HG03045 (cell line): ENCODE measurements around the gene TNFSF15.

Experiments
- ATAC-seq: cut with Tn5 transposase; IDR thresholded peaks from one replicate; pipeline ENCODE4 v1.9.1; 2021; ENCODE audit warnings: mild to moderate bottlenecking, moderate library complexity; ENCODE audit not compliant: unreplicated experiment

TNFSF15 gene

GRCh38 chr9:114790521-114790920 lies 15.3 kb downstream of the TNFSF15 start:
- no peak for ATAC-seq

DNA sequence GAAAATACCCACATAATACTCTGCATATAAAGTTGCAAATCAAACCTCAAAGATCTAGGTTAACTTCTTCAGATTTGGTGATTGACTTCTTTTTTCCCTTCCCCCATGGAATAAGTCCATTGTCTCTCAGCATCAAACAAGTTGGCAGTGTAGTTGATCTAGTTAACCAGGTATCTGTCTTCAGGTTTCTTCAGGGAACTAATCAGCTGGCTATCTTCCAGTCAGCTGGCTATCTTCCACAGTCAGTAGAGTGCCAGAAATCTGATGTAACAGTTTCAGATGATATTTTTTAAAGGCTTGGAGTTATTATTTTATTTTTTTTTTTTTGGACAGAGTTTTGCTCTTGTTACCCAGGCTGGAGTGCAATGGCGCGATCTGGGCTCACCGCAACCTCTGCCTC lies 16.8 kb downstream of the TNFSF15 start:
- ATAC-seq: no peak

GRCh38 chr9:114787781-114788498 lies 17.9 kb downstream of the TNFSF15 start:
- no peak for ATAC-seq

DNA sequence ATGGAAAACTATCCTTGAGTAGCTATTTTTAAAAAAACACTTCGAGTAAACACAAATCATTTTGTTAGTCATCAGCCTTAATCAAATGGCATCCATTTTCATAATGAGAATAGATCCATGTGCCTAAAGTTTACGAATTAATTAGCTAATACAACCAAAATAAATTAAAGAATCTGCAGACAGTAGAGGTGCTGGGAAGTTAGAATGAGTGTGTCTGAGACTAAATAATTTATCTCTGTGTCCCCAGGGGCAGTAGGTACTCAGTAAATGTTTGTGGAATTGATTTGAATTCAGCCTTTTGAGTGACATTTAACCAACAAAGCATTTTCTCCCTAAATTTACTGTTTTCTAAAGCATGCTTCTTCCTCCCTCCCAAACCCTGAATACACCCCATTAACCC lies 18.6 kb downstream of the TNFSF15 start:
- ATAC-seq: no peak

DNA sequence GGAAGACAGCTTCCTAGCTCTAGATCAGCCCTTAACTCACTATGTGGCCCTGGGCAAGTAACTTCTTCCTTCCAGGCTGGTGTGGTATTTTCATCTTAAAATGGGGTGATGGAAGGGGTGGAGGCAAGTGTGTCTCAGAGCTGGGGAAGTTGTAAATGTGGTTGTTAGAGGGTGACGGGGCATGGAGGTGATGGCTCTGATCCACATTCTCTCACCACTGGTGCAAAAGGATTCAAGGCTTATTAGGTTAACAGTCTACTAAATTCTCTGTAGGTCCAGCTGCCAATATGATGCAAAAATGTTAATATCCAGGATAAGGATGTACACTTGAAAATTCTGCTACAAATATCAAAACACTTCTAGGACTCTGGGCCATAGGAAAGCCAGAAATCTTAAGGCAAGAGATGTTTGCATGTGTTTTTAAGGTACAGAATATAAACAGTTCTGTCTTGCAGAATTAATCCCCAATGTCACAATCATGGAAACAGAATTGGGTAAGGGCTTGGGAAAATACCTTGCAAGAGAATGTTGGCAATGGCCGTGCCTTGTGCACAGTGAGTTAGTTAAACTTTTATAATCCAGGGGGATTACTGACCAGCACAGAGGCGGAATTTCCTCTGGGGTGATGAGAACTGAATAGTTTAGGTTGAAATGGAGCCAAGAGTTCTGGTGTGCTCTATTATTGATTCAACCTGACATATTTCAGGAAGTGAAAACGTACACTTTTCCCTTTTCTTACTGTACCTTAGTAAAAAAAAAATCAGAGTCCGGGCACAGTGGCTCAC lies 19.8 kb downstream of the TNFSF15 start:
- ATAC-seq: no peak

DNA sequence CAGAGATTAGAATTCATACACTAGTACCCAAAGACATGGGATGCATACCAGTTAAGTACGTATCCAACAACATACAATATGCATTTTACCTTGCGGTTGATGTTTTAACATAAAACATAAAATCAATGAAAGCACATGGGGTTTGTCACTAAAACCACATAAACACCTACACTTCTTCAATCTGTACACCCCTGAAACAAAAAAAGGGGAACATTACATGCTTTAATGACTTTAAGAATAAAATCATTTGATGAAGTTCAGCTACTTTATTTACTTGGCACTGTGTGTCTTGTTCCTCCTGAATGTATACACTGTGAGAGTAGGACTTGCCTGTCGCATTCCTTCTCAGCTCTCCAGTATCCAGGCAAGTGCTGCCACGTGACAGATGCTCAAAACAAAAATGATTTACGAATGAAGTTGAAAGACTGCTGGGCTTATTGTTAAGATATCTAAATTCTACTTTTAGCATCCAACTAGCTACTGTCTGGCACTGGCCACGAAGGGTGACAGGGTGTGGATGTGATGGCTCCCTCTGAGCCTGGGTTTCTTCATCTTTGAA lies 21.0 kb downstream of the TNFSF15 start:
- ATAC-seq: no peak

DNA sequence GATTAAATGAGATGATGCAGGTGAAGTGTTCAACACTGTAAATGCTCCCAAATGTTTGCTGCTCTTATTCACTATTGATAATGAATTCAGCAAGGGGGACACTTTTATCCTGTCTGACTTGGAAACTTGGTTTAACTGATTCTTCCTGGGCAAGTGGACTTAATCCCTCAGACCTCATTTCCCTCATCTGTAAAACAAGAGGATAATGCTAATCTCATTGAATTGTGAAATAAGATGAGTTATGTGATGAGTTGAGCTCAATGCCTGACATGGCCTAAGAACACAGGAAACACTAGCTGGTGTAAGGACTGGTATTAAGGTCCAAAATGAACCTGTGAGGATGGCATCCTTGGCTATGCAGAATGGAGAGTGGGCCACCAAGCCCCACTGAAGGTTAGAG lies 23.3 kb downstream of the TNFSF15 start:
- no peak for ATAC-seq

DNA sequence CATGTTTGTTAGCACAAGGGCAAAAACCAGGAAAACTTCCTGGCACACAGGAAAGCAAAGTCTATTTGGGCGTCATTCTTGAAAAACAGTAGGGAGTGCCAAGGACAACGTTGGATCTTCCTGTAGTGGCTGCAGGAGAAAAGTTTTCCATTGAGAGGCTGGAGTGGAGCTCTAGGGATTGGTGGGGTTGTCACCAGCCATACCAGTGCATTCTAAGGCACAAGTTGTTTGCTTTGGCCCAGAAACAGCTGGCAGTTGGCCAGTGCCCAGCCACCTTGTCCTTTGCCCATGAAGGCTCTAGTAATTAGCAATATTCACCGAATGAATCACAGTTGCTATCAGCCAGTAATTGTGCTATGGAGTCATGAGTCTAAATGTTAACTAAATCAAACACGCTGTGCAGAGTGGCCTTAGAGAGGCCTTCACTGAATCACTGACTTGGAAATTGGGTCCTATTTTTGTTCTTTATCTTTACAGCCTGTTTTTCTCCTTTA lies 26.4 kb downstream of the TNFSF15 start:
- ATAC-seq: no peak

DNA sequence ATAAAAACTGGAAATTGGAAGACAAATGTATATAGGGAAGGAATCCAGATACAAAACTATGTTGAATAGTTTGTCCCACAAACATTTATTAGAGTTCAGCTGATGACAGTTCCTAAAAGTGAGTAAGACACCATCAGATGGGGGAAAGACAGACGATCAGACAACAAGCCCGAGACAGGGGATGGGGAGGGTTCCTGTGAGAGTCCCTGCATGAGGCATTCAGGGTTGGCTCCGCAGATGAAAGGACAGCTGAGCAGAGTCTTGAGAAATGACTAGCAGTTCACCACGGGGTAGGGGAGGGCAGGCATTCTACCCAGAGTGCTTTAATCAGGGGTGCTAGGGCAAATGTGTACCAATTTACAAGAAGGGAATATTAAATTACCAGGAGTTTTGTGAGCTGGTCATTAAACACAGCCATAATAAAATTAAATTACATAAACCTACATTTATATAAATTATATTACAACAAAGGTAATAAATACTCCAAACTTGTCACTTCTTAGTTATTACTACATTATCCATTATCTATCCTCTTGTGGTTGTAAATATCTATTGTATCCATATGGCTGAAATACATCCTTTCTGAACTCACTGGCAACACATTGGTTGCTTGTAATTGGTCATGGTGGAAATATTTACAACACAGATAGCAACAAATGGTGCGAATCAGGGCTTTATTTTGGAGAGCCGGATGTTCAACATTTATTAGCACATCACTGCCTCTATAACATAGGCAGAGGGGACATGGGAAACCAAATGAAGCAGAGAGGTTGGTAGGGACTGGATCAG lies 27.8 kb downstream of the TNFSF15 start:
- no peak for ATAC-seq

- ATAC-seq: no peak
These were observed 29.0 kb downstream of the TNFSF15 start for GRCh38 chr9:114776683-114777399.

DNA sequence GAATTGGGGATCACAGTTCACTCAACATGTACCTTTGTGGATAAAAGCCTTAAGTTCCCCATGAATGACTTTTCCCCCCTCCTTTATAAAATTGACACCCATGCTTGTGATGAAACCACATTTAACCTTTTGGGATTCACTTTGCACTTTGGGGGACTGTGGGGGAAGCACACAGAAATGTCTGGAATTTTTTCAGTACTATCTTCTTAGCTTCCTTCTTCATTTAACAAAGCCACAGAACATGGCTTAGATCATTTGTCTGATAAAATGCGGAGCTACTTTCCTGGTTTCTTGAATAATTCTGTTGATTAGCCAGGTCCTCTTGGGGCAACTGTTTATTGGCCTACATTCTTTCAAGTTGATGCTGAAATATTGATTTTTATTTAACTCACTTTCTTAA lies 29.9 kb downstream of the TNFSF15 start:
- no peak for ATAC-seq

GRCh38 chr9:114775121-114775520 lies 30.7 kb downstream of the TNFSF15 start:
- ATAC-seq: no peak

- no peak for ATAC-seq
These were observed 31.3 kb downstream of the TNFSF15 start for GRCh38 chr9:114774524-114774923.

DNA sequence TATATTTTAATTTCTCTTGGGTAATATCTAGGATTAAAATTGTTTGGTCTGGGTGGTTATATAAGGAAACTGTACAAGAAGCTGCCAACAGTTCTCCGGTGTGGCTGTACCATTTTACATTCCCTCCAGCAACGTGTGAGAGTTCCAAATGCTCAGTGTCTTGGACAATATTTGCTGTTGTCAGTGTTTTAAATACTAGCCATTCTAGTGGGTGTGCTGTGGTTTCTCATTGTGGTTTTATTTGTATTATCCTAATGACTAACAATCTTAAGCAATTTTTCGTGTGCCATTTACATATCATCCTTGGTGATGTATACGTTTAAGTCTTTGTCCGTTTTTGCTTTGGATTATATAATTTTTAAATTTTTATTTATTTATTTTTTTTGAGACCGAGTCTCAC lies 34.0 kb downstream of the TNFSF15 start:
- no peak for ATAC-seq

- ATAC-seq: no peak
These were observed 34.8 kb downstream of the TNFSF15 start for GRCh38 chr9:114770991-114771390.

GRCh38 chr9:114769624-114770023 lies 36.2 kb downstream of the TNFSF15 start:
- no peak for ATAC-seq

DNA sequence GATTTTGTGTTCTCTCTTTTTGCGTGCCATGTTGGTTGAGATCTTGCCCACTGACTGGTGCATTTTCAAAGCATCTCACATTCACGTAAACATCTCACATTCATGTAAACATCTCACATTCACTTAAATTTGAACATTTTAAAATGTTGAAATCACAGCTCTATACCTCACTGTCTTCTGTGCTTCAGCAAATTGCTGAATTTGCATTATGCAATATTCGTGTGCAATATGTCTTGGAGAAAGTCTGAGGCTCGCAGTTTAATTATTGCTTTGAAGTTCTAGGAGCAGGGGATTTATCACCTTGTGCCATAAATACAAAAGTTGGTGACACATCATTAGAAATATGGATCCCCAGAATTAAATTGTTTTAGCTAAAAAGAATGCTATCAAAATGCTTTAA lies 42.6 kb downstream of the TNFSF15 start:
- ATAC-seq: no peak

DNA sequence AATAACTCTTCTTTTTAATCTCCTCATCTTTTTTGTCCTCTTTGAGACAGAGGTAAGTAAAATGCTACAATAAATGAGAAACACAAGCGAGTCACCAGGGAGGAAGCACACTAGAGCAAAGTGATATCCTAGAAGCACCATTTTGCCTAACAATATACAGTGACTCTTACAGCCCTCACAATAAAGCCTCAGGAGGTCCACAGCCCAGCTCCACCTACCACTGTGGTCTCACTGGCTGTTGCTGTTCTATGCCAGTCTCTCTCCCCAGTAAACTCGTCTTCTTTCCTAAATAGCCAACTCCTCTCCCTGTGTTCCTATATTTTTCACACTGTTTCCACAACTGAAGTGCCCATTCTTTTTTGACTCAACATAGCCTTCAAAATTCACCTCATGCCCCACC lies 44.3 kb downstream of the TNFSF15 start:
- no peak for ATAC-seq

DNA sequence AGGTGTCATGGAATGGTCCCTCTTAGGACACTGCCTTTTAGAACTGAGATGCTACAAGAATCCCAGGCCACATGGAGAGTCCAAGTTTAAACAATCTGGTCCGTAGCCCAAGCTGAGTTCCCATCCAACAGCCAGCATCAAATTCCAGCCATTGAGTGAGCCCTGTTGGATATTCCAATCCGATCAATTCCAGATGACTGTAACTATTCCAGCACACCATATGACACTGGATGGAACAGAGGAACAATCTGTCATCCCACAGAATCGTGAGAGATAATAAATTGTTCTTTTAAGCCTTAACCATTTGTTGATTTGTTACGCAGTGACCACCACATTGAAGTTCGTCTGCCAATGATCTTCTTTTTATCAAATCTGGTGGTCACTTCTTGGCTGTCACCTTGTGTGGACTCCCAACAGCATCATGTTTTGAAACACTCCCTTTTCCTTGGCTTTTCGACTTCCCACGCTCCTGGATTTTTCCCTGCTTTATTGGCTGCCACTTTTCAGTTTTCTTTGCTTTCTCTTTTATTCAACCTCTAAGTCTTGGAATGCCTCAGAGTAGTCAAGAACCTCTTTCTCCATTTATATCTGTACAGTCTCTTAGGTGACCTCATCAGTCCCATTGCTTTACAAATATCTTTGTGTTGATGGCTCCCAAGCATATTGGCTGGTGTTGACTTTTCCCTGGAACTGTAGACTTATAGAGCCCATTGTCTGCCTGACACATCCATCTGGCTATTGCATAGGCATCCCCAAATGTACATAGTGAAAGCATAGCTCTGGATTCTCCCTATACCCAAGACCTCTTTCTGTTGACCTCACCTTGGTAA lies 46.1 kb downstream of the TNFSF15 start:
- ATAC-seq: no peak

DNA sequence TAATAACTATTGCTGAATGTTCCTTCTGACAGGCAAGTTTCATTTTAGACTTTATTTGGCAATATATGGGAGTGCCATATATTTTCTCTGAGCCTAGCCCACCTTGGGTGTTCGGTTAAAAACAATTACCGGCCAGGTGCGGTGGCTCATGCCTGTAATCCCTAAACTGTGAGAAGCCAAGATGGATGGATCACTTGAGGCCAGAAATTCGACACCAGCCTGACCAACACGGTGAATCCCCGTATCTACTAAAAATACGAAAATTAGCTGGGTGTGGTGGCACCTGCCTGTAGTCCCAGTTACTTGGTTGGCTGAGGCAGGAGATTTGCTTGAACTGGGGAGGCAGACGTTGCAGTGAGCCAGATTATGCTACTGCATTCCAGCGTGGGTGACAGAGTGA lies 47.9 kb downstream of the TNFSF15 start:
- no peak for ATAC-seq
